WTC11 (cell line): ENCODE results near the gene WWP2. TPM values are rescaled to one million over a fixed set of nuclear protein-coding genes. Genes with fewer than 3 reads are reported as not detected.

Experiments used
- ATAC-seq: fragments of 200-7000 bp; cut with Tn5 transposase; 2 replicates; pipeline ENCODE4 v1.10.0; 2021; ENCODE audit warnings: mild to moderate bottlenecking, moderate library complexity
- CTCF ChIA-PET: fragments of 300-600 bp; sonication (Branson Sonifier 250); formaldehyde crosslinking; loops from one replicate; lab custom pipeline; 2021; ENCODE audit warnings: antibody characterized with exemption; lab: Charles Lee
- POLR2A ChIA-PET: fragments of 350-600 bp; sonication (Branson Sonifier 250); formaldehyde crosslinking; loops from one replicate; lab custom pipeline; 2021; ENCODE audit warnings: antibody characterized with exemption; lab: Charles Lee
- DNase-seq: peaks from one replicate; pipeline ENCODE4 v3.0.0; 2021; ENCODE audit warnings: low spot score
- H3K27ac Mint-ChIP-seq: 2 replicates; pipeline ENCODE4 v1.8.0; 2021; ENCODE audit warnings: mixed read lengths
- H3K27me3 Mint-ChIP-seq: 2 replicates; pipeline ENCODE4 v1.8.0; 2021; ENCODE audit warnings: low read depth, mild to moderate bottlenecking, moderate library complexity, mixed read lengths
- H3K36me3 Mint-ChIP-seq: 2 replicates; pipeline ENCODE4 v1.8.0; 2021; ENCODE audit warnings: mixed read lengths
- H3K4me1 Mint-ChIP-seq: 2 replicates; pipeline ENCODE4 v1.8.0; 2022; ENCODE audit warnings: mixed read lengths
- H3K4me3 Mint-ChIP-seq: 2 replicates; pipeline ENCODE4 v1.8.0; 2021; ENCODE audit warnings: mild to moderate bottlenecking, moderate library complexity, mixed read lengths
- H3K9me3 Mint-ChIP-seq: 2 replicates; pipeline ENCODE4 v1.8.0; 2021; ENCODE audit warnings: mixed read lengths
- EMX1 ChIP-seq: fragments of 250-450 bp; sonication (Bioruptor Pico); IDR thresholded peaks from 2 replicates; pipeline ENCODE4 v1.8.0; 2021; ENCODE audit warnings: mild to moderate bottlenecking
- ESRRA ChIP-seq: sonication (generic); formaldehyde crosslinking; IDR thresholded peaks from 2 replicates; pipeline ENCODE4 v1.8.1; 2022; ENCODE audit warnings: mild to moderate bottlenecking, missing genetic modification reagents, borderline replicate concordance
- FOXJ3 ChIP-seq: sonication (generic); formaldehyde crosslinking; IDR thresholded peaks from 2 replicates; pipeline ENCODE4 v1.9.0; 2021; ENCODE audit warnings: missing genetic modification reagents, mild to moderate bottlenecking, borderline replicate concordance
- FOXP1 ChIP-seq: sonication (generic); formaldehyde crosslinking; IDR thresholded peaks from 2 replicates; pipeline ENCODE4 v1.8.0; 2022; ENCODE audit warnings: missing genetic modification reagents, mild to moderate bottlenecking, moderate library complexity, borderline replicate concordance
- IRF2 ChIP-seq: sonication (generic); formaldehyde crosslinking; IDR thresholded peaks from 2 replicates; pipeline ENCODE4 v1.8.0; 2022; ENCODE audit warnings: low read depth, missing genetic modification reagents, borderline replicate concordance
- MYBL2 ChIP-seq: sonication (generic); formaldehyde crosslinking; IDR thresholded peaks from 2 replicates; pipeline ENCODE4 v1.8.1; 2023; ENCODE audit warnings: mild to moderate bottlenecking, moderate library complexity, missing genetic modification reagents
- NFATC4 ChIP-seq: fragments of 250-450 bp; sonication (Bioruptor Pico); IDR thresholded peaks from 2 replicates; pipeline ENCODE4 v1.9.0; 2021; ENCODE audit warnings: mild to moderate bottlenecking
- SMAD3 ChIP-seq: sonication (generic); formaldehyde crosslinking; IDR thresholded peaks from 2 replicates; pipeline ENCODE4 v1.8.0; 2022; ENCODE audit warnings: missing genetic modification reagents, mild to moderate bottlenecking, borderline replicate concordance
- TCF7 ChIP-seq: sonication (generic); formaldehyde crosslinking; IDR thresholded peaks from 2 replicates; pipeline ENCODE4 v1.8.0; 2022; ENCODE audit warnings: mild to moderate bottlenecking, low read depth, missing genetic modification reagents, moderate library complexity
- ZNF317 ChIP-seq: sonication (generic); formaldehyde crosslinking; IDR thresholded peaks from 2 replicates; pipeline ENCODE4 v1.8.1; 2023; ENCODE audit warnings: low read depth, mild to moderate bottlenecking, moderate library complexity, missing genetic modification reagents, borderline replicate concordance
- ZNF416 ChIP-seq: fragments of 250-450 bp; sonication (Bioruptor Pico); IDR thresholded peaks from 2 replicates; pipeline ENCODE4 v1.9.0; 2021; ENCODE audit warnings: mild to moderate bottlenecking, inconsistent platforms
- total RNA-seq: library from RNA; stranded (reverse); gene quantifications from 3 replicates; pipeline ENCODE4 v1.2.3, GENCODE V29; 2021
- TF ChIP-seq, protein P1 (sequence below): sonication (generic); formaldehyde crosslinking; IDR thresholded peaks from 2 replicates; pipeline ENCODE4 v1.8.0; 2022; ENCODE audit warnings: mild to moderate bottlenecking, missing genetic modification reagents
- TF ChIP-seq, protein P2 (sequence below): sonication (generic); formaldehyde crosslinking; conservative IDR thresholded peaks from 2 replicates; pipeline ENCODE4 v1.8.1; 2023; ENCODE audit warnings: mild to moderate bottlenecking, low read depth, missing genetic modification reagents, moderate library complexity
- TF ChIP-seq, protein P3 (sequence below): sonication (generic); formaldehyde crosslinking; IDR thresholded peaks from 2 replicates; pipeline ENCODE4 v1.8.1; 2023; ENCODE audit warnings: mild to moderate bottlenecking, moderate library complexity, missing genetic modification reagents
- TF ChIP-seq, protein P4 (sequence below): fragments of 200-600 bp; IDR thresholded peaks from 2 replicates; pipeline ENCODE4 v1.8.0; 2022; ENCODE audit warnings: antibody characterized with exemption
- TF ChIP-seq, protein P5 (sequence below): fragments of 250-450 bp; sonication (Bioruptor Pico); IDR thresholded peaks from 2 replicates; pipeline ENCODE4 v1.8.0; 2021; ENCODE audit warnings: mild to moderate bottlenecking
- TF ChIP-seq, protein P6 (sequence below): sonication (generic); formaldehyde crosslinking; IDR thresholded peaks from 2 replicates; pipeline ENCODE4 v1.8.1; 2022; ENCODE audit warnings: low read depth, mild to moderate bottlenecking, moderate library complexity, missing genetic modification reagents, borderline replicate concordance
- TF ChIP-seq, protein P7 (sequence below): sonication (generic); formaldehyde crosslinking; IDR thresholded peaks from 2 replicates; pipeline ENCODE4 v1.8.1; 2022; ENCODE audit warnings: low read depth, missing genetic modification reagents, borderline replicate concordance

The WWP2 gene
- total RNA-seq, 1 experiment from 2014 or later: 39.1 TPM

DNA sequence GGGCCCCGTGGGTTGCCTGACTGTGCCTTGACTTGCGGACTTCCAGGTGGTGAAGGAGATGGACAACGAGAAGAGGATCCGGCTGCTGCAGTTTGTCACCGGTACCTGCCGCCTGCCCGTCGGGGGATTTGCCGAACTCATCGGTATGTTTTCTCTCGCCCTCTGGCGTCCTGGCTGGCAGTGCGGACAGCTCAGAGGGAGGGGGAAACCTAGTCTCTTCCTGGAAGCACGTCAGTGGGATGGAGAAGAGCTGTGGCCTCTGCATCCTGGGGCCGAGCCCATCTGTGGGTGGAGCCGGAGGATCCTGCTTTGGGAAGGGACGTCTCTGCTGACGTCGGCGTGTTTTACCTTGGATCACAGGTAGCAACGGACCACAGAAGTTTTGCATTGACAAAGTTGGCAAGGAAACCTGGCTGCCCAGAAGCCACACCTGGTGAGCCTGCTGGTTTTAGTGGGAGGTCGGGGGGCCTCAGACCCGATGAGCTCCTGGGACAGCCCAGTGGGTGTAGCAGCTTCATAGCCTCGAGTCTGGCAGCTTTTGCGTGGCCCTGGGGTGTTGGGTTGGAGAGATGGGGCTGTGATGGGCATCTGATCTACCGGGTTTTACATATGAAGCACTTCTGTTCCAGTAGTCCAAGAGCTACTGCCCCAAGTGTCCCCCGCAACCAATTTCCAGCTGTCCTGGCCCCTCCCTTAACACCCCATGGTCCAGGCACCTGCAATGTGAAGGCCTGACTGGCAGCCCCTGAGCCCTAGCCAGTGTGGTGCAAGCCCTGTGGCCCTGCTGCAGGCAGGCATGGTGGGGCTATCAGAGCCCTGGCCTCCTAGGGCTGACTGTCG lies 177.1 kb downstream of the WWP2 start:
- Mint-ChIP-seq H3K4me3 (no peak overlapping the region), H3K36me3 (peaks cover 25% of the 10 kb centered on the region), H3K4me1 (0 out of 2 replicates have a peak, but pooled peaks cover under 1% of the 10 kb centered on the region), H3K27ac (no peak overlapping the region), H3K9me3 (no peaks in the 10 kb centered on the region), H3K27me3 (no peaks in the 10 kb centered on the region)
- ChIA-PET POLR2A (no interaction called here), CTCF (interaction anchor here (0.6 to 2.1 kb wide), 3 partner anchors 9 to 230 kb away, joined by 3 to 18 read pairs (median 7); no protein-coding TSS in a partner anchor)
- no peak for TF ChIP-seq FOXJ3 (CRISPR knock-in tag)
- TF ChIP-seq, protein P1, sequence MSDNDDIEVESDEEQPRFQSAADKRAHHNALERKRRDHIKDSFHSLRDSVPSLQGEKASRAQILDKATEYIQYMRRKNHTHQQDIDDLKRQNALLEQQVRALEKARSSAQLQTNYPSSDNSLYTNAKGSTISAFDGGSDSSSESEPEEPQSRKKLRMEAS (CRISPR knock-in tag): no peak
- no peak for TF ChIP-seq SMAD3
- no peak for TF ChIP-seq FOXP1
- no peak for TF ChIP-seq TCF7
- no peak for TF ChIP-seq EMX1 (CRISPR knock-in tag)
- TF ChIP-seq NFATC4 (CRISPR knock-in tag): no peak
- TF ChIP-seq ESRRA (CRISPR knock-in tag): no peak
- no peak for TF ChIP-seq IRF2 (CRISPR knock-in tag)
- TF ChIP-seq, protein P2, sequence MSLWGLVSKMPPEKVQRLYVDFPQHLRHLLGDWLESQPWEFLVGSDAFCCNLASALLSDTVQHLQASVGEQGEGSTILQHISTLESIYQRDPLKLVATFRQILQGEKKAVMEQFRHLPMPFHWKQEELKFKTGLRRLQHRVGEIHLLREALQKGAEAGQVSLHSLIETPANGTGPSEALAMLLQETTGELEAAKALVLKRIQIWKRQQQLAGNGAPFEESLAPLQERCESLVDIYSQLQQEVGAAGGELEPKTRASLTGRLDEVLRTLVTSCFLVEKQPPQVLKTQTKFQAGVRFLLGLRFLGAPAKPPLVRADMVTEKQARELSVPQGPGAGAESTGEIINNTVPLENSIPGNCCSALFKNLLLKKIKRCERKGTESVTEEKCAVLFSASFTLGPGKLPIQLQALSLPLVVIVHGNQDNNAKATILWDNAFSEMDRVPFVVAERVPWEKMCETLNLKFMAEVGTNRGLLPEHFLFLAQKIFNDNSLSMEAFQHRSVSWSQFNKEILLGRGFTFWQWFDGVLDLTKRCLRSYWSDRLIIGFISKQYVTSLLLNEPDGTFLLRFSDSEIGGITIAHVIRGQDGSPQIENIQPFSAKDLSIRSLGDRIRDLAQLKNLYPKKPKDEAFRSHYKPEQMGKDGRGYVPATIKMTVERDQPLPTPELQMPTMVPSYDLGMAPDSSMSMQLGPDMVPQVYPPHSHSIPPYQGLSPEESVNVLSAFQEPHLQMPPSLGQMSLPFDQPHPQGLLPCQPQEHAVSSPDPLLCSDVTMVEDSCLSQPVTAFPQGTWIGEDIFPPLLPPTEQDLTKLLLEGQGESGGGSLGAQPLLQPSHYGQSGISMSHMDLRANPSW (CRISPR knock-in tag): no peak
- TF ChIP-seq MYBL2 (CRISPR knock-in tag): no peak
- TF ChIP-seq, protein P3, sequence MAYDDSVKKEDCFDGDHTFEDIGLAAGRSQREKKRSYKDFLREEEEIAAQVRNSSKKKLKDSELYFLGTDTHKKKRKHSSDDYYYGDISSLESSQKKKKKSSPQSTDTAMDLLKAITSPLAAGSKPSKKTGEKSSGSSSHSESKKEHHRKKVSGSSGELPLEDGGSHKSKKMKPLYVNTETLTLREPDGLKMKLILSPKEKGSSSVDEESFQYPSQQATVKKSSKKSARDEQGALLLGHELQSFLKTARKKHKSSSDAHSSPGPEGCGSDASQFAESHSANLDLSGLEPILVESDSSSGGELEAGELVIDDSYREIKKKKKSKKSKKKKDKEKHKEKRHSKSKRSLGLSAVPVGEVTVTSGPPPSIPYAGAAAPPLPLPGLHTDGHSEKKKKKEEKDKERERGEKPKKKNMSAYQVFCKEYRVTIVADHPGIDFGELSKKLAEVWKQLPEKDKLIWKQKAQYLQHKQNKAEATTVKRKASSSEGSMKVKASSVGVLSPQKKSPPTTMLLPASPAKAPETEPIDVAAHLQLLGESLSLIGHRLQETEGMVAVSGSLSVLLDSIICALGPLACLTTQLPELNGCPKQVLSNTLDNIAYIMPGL: no peak
- TF ChIP-seq, protein P4, sequence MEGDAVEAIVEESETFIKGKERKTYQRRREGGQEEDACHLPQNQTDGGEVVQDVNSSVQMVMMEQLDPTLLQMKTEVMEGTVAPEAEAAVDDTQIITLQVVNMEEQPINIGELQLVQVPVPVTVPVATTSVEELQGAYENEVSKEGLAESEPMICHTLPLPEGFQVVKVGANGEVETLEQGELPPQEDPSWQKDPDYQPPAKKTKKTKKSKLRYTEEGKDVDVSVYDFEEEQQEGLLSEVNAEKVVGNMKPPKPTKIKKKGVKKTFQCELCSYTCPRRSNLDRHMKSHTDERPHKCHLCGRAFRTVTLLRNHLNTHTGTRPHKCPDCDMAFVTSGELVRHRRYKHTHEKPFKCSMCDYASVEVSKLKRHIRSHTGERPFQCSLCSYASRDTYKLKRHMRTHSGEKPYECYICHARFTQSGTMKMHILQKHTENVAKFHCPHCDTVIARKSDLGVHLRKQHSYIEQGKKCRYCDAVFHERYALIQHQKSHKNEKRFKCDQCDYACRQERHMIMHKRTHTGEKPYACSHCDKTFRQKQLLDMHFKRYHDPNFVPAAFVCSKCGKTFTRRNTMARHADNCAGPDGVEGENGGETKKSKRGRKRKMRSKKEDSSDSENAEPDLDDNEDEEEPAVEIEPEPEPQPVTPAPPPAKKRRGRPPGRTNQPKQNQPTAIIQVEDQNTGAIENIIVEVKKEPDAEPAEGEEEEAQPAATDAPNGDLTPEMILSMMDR: no peak
- peak; percentile 74 for ATAC-seq
- DNase-seq: no peak

DNA sequence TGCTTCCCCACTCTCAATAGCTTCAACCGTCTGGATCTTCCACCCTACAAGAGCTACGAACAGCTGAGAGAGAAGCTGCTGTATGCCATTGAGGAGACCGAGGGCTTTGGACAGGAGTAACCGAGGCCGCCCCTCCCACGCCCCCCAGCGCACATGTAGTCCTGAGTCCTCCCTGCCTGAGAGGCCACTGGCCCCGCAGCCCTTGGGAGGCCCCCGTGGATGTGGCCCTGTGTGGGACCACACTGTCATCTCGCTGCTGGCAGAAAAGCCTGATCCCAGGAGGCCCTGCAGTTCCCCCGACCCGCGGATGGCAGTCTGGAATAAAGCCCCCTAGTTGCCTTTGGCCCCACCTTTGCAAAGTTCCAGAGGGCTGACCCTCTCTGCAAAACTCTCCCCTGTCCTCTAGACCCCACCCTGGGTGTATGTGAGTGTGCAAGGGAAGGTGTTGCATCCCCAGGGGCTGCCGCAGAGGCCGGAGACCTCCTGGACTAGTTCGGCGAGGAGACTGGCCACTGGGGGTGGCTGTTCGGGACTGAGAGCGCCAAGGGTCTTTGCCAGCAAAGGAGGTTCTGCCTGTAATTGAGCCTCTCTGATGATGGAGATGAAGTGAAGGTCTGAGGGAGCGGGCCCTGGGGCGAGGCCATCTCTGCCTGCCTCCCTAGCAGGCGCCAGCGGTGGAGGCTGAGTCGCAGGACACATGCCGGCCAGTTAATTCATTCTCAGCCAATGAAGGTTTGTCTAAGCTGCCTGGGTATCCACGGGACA lies 177.9 kb downstream of the WWP2 start:
- Mint-ChIP-seq H3K27me3 (no peaks in the 10 kb centered on the region), H3K36me3 (peaks cover 25% of the 10 kb centered on the region), H3K27ac (no peak overlapping the region), H3K4me1 (no peaks in the 10 kb centered on the region), H3K9me3 (no peaks in the 10 kb centered on the region), H3K4me3 (no peak overlapping the region)
- ATAC-seq (no peak), DNase-seq (no peak)
- CTCF ChIA-PET: interaction anchor here (0.6 to 2.1 kb wide), 2 partner anchors 9 to 230 kb away, joined by 3 to 18 read pairs; no protein-coding TSS in a partner anchor
- POLR2A ChIA-PET: no interaction called here
- TF ChIP-seq, protein P3: no peak
- TF ChIP-seq ZNF317 (CRISPR knock-in tag) (no peak), ZNF416 (CRISPR knock-in tag) (no peak)
- TF ChIP-seq, protein P5, sequence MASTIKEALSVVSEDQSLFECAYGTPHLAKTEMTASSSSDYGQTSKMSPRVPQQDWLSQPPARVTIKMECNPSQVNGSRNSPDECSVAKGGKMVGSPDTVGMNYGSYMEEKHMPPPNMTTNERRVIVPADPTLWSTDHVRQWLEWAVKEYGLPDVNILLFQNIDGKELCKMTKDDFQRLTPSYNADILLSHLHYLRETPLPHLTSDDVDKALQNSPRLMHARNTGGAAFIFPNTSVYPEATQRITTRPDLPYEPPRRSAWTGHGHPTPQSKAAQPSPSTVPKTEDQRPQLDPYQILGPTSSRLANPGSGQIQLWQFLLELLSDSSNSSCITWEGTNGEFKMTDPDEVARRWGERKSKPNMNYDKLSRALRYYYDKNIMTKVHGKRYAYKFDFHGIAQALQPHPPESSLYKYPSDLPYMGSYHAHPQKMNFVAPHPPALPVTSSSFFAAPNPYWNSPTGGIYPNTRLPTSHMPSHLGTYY: no peak
- TF ChIP-seq, protein P6, sequence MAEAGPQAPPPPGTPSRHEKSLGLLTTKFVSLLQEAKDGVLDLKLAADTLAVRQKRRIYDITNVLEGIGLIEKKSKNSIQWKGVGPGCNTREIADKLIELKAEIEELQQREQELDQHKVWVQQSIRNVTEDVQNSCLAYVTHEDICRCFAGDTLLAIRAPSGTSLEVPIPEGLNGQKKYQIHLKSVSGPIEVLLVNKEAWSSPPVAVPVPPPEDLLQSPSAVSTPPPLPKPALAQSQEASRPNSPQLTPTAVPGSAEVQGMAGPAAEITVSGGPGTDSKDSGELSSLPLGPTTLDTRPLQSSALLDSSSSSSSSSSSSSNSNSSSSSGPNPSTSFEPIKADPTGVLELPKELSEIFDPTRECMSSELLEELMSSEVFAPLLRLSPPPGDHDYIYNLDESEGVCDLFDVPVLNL (CRISPR knock-in tag): no peak
- TF ChIP-seq, protein P7, sequence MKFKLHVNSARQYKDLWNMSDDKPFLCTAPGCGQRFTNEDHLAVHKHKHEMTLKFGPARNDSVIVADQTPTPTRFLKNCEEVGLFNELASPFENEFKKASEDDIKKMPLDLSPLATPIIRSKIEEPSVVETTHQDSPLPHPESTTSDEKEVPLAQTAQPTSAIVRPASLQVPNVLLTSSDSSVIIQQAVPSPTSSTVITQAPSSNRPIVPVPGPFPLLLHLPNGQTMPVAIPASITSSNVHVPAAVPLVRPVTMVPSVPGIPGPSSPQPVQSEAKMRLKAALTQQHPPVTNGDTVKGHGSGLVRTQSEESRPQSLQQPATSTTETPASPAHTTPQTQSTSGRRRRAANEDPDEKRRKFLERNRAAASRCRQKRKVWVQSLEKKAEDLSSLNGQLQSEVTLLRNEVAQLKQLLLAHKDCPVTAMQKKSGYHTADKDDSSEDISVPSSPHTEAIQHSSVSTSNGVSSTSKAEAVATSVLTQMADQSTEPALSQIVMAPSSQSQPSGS (CRISPR knock-in tag): no peak
